HCT116 (cell line): ENCODE results near the gene SLC22A15. TPM values are rescaled to one million over a fixed set of nuclear protein-coding genes. Genes with fewer than 3 reads are reported as not detected.

Experiments
- ATAC-seq: fragments of 200-7000 bp; cut with Tn5 transposase; 2 replicates; pipeline ENCODE4 v1.9.1; 2020; ENCODE audit warnings: mild to moderate bottlenecking, moderate library complexity
- BruUV-seq: library from RNA; stranded (reverse); fragments of 400-500 nt; replicated peaks from 2 replicates; lab custom pipeline; 2021; lab: Mats Ljungman, UMichigan
- CTCF ChIA-PET: fragments of 300-600 bp; sonication (Branson Sonifier 250); formaldehyde crosslinking; loops from one replicate; lab custom pipeline; 2021; ENCODE audit warnings: antibody characterized with exemption; lab: Charles Lee
- POLR2A ChIA-PET: fragments of 300-600, 350-600 bp; sonication (Branson Sonifier 250); formaldehyde crosslinking; loops from one replicate; lab custom pipeline; 2021; ENCODE audit warnings: antibody characterized with exemption; lab: Charles Lee
- RAD21 ChIA-PET, 2 experiments: fragments of 300-600 bp; sonication (Branson Sonifier 250); formaldehyde crosslinking; loops; one replicate each; lab custom pipeline; 2023; ENCODE audit warnings: low total read pairs in 2 of 2; ENCODE audit not compliant: uncharacterized antibody in 2 of 2, unreplicated experiment in 2 of 2, low non-redundant PET in 1 of 2; lab: Charles Lee
- DNase-seq: peaks from one replicate; pipeline ENCODE4 v3.0.0-alpha.2; 2010; ENCODE audit warnings: low read depth, low spot score
- H2AFZ ChIP-seq: fragments of 200-600 bp; shearing (Covaris generic), sonication (generic); 2 replicates; pipeline ENCODE4 v1.6.1; 2017; ENCODE audit warnings: low read depth, mixed run types, mixed read lengths, antibody characterized with exemption, low read length; ENCODE audit not compliant: poor library complexity, severe bottlenecking
- H3K27ac ChIP-seq: 2 replicates; pipeline ENCODE4 v1.5.1; 2012; ENCODE audit warnings: low read depth, low read length
- H3K27me3 ChIP-seq: fragments of 200-600 bp; sonication (generic); 2 replicates; pipeline ENCODE4 v1.6.1; 2016; ENCODE audit warnings: mixed run types, low read length, mixed read lengths; ENCODE audit not compliant: insufficient read depth
- H3K36me3 ChIP-seq, 2 experiments: fragments of 200-500 bp in 1 of 2; fragments of 200-600 bp in 1 of 2; sonication (Bioruptor generic) in 1 of 2; sonication (generic) in 1 of 2; 2 replicates each; pipeline versions ENCODE4 v1.5.1 to v1.6.1; 2014 to 2016; ENCODE audit warnings: low read length in 2 of 2, inconsistent platforms in 1 of 2, mixed read lengths in 1 of 2, mixed run types in 1 of 2; ENCODE audit not compliant: insufficient read depth in 2 of 2, control insufficient read depth in 1 of 2
- H3K4me1 ChIP-seq, 2 experiments: fragments of 200-600 bp in 1 of 2; sonication (generic) in 1 of 2; 2 replicates each; pipeline versions ENCODE4 v1.5.1 to v1.6.1; 2012 to 2017; ENCODE audit warnings: low read length in 2 of 2, inconsistent platforms in 1 of 2, mild to moderate bottlenecking in 1 of 2, mixed read lengths in 1 of 2, mixed run types in 1 of 2, moderate library complexity in 1 of 2; ENCODE audit not compliant: insufficient read depth in 2 of 2, control insufficient read depth in 1 of 2
- H3K4me2 ChIP-seq: fragments of 200-600 bp; sonication (generic); 2 replicates; pipeline ENCODE4 v1.6.1; 2017; ENCODE audit warnings: mixed run types, low read length, mixed read lengths
- H3K4me3 ChIP-seq, 2 experiments: fragments of 200-600 bp in 1 of 2; sonication (generic) in 1 of 2; replicated peaks in 1 of 2; 2 replicates each; pipeline ENCODE4 v1.5.1; 2011 to 2016; ENCODE audit warnings: low read length in 2 of 2, control low read depth in 1 of 2, low read depth in 1 of 2, mild to moderate bottlenecking in 1 of 2, mixed read lengths in 1 of 2, mixed run types in 1 of 2
- H3K79me2 ChIP-seq: fragments of 200-600 bp; sonication (generic); 2 replicates; pipeline ENCODE4 v1.6.1; 2017; ENCODE audit warnings: mild to moderate bottlenecking, mixed run types, low read length, moderate library complexity, mixed read lengths; ENCODE audit not compliant: insufficient read depth
- H3K9ac ChIP-seq: fragments of 200-600 bp; sonication (generic); 2 replicates; pipeline ENCODE4 v1.6.1; 2016; ENCODE audit warnings: low read length, mixed read lengths
- H3K9me2 ChIP-seq: fragments of 200-600 bp; sonication (generic), shearing (Covaris generic); 2 replicates; pipeline ENCODE4 v1.6.1; 2017; ENCODE audit warnings: mixed run types, mild to moderate bottlenecking, moderate library complexity; ENCODE audit not compliant: insufficient read depth
- H3K9me3 ChIP-seq, 2 experiments: fragments of 200-500 bp in 1 of 2; fragments of 200-600 bp in 1 of 2; sonication (Bioruptor generic) in 1 of 2; sonication (generic) in 1 of 2; 2 replicates each; pipeline ENCODE4 v1.6.1; 2014 to 2017; ENCODE audit warnings: low read length in 2 of 2, mixed read lengths in 2 of 2, inconsistent platforms in 1 of 2, low read depth in 1 of 2, mild to moderate bottlenecking in 1 of 2, mixed run types in 1 of 2, moderate library complexity in 1 of 2; ENCODE audit not compliant: control insufficient read depth in 1 of 2, insufficient read depth in 1 of 2
- H4K20me1 ChIP-seq: fragments of 200-600 bp; sonication (generic), shearing (Covaris generic); 2 replicates; pipeline ENCODE4 v1.6.1; 2017; ENCODE audit warnings: mixed run types, mild to moderate bottlenecking, moderate library complexity; ENCODE audit not compliant: insufficient read depth
- RAD21 ChIP-seq: IDR thresholded peaks from 2 replicates; pipeline ENCODE4 v1.6.1; 2012; ENCODE audit warnings: low read depth, mild to moderate bottlenecking
- intact Hi-C: fragments of 100-400 bp; cut with micrococcal nuclease; formaldehyde crosslinking; loops from 2 replicates; pipeline ENCODE4 v1.10.0; 2022
- total RNA-seq: library from RNA; stranded (reverse); gene quantifications from one replicate; pipeline ENCODE4 v1.2.1, GENCODE V29; 2021; ENCODE audit not compliant: unreplicated experiment
- TF ChIP-seq, protein P1 (sequence below), 3 experiments: fragments of 200-600 bp in 1 of 3; sonication (generic) in 1 of 3; IDR thresholded peaks in 2 of 3; conservative IDR thresholded peaks in 1 of 3; 2 replicates each; pipeline ENCODE4 v1.5.1; 2012 to 2017; ENCODE audit warnings: low read depth in 2 of 3, low read length in 2 of 3, antibody characterized with exemption in 1 of 3, borderline replicate concordance in 1 of 3, control low read depth in 1 of 3, mild to moderate bottlenecking in 1 of 3, mixed read lengths in 1 of 3, mixed run types in 1 of 3, moderate library complexity in 1 of 3; ENCODE audit not compliant: insufficient read depth in 1 of 3
- TF ChIP-seq, protein P2 (sequence below): IDR thresholded peaks from 2 replicates; pipeline ENCODE4 v1.6.1; 2011; ENCODE audit warnings: mild to moderate bottlenecking, low read length, moderate library complexity; ENCODE audit not compliant: insufficient replicate concordance; ENCODE audit errors: extremely low read depth

SLC22A15 gene
- total RNA-seq, 1 experiment from 2014 or later: 3.1 TPM

DNA sequence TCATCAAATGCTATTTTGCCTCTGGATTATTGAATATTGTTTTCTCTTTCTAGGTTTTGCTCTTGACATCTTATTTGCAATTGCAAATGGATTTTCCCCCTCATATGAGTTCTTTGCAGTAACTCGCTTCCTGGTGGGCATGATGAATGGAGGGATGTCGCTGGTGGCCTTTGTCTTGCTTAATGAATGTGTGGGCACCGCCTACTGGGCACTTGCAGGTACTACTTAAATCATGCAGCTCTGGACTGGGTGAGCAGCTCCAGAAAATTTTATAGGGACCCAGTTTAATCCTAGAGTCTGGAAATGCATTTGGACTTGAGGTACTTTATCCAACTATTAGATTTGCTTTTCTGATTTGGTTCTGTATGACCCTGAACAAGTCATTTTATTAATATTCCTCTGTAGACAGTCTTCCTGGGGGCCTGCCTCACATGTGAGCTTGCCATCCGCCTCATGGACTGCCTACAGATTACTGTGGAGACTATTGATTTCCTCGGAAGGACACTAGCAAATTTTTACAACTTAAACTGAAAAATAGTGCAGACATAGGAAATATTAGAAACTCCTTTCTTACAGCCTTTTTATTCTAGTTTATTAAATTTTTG is 44.5 kb downstream of the SLC22A15 start:
- no peaks in the 10 kb centered on the region for H4K20me1 ChIP-seq
- no peaks in the 10 kb centered on the region for H3K4me1 ChIP-seq
- no peak overlapping the region for H3K4me3 ChIP-seq
- no peak overlapping the region for H2AFZ ChIP-seq
- ChIA-PET RAD21 (interaction anchor here in 1 of 2 experiments (1.4 kb wide), 1 partner anchor 40 kb away, joined by 3 read pairs; no protein-coding TSS in a partner anchor), POLR2A (no interaction called here), CTCF (interaction anchor here (0.8 to 1.9 kb wide), 16 partner anchors 8 to 479 kb away, joined by 3 to 13 read pairs (median 4); no protein-coding TSS in a partner anchor)
- no peaks in the 10 kb centered on the region for H3K79me2 ChIP-seq
- no peaks in the 10 kb centered on the region for H3K36me3 ChIP-seq
- BruUV-seq: no TSS peak
- ATAC-seq (peak; percentile 96), DNase-seq (peak; percentile 57)
- H3K27me3 ChIP-seq: no peaks in the 10 kb centered on the region
- H3K9me2 ChIP-seq: no peaks in the 10 kb centered on the region
- H3K9ac ChIP-seq: no peak overlapping the region
- no peak overlapping the region for H3K27ac ChIP-seq
- H3K9me3 ChIP-seq: no peaks in the 10 kb centered on the region
- intact Hi-C loops: no loop called here
- TF ChIP-seq RAD21: peak; percentile 56
- TF ChIP-seq, protein P1, sequence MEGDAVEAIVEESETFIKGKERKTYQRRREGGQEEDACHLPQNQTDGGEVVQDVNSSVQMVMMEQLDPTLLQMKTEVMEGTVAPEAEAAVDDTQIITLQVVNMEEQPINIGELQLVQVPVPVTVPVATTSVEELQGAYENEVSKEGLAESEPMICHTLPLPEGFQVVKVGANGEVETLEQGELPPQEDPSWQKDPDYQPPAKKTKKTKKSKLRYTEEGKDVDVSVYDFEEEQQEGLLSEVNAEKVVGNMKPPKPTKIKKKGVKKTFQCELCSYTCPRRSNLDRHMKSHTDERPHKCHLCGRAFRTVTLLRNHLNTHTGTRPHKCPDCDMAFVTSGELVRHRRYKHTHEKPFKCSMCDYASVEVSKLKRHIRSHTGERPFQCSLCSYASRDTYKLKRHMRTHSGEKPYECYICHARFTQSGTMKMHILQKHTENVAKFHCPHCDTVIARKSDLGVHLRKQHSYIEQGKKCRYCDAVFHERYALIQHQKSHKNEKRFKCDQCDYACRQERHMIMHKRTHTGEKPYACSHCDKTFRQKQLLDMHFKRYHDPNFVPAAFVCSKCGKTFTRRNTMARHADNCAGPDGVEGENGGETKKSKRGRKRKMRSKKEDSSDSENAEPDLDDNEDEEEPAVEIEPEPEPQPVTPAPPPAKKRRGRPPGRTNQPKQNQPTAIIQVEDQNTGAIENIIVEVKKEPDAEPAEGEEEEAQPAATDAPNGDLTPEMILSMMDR (IDR thresholded peaks at IDR 0.05 in 2 of 3, conservative IDR thresholded peaks at IDR 0.05 in 1 of 3; ENCODE audit: borderline replicate concordance in 1 of 3, insufficient read depth in 1 of 3, low read depth in 2 of 3, low read length in 2 of 3): peak; percentile 52 to 79 (median 73); a peak in 5 of 6 replicates
- TF ChIP-seq, protein P2, sequence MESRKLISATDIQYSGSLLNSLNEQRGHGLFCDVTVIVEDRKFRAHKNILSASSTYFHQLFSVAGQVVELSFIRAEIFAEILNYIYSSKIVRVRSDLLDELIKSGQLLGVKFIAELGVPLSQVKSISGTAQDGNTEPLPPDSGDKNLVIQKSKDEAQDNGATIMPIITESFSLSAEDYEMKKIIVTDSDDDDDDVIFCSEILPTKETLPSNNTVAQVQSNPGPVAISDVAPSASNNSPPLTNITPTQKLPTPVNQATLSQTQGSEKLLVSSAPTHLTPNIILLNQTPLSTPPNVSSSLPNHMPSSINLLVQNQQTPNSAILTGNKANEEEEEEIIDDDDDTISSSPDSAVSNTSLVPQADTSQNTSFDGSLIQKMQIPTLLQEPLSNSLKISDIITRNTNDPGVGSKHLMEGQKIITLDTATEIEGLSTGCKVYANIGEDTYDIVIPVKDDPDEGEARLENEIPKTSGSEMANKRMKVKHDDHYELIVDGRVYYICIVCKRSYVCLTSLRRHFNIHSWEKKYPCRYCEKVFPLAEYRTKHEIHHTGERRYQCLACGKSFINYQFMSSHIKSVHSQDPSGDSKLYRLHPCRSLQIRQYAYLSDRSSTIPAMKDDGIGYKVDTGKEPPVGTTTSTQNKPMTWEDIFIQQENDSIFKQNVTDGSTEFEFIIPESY: no peak
- H3K4me2 ChIP-seq: no peak overlapping the region
